ENCODE results near the gene KMT2A. TPM values are rescaled to one million over a fixed set of nuclear protein-coding genes. Genes with fewer than 3 reads are reported as not detected.

The KMT2A gene
- total RNA-seq, 4 donors from 2014 or later = 57.8 to 94.6 (median 63.6) TPM

- TF ChIP-seq CTCF (IDR thresholded peaks at IDR 0.05) = no peak
- TF ChIP-seq POLR2A (IDR thresholded peaks at IDR 0.05) = no peak
- intact Hi-C loops (cut with DNase I; ENCODE audit: low total_unique reads) = no loop called here
- DNase-seq (ENCODE audit: low spot score in 2 of 2) = no peak
- H3K4me3 ChIP-seq (ENCODE audit: low read depth, poor library complexity, severe bottlenecking) = no peak overlapping the region
- WGBS, 2 donors = 83 to 86% methylated on average over 4 of the region's 4 CpGs
Observed at GRCh38 chr11:118442908-118443589, 6.8 kb downstream of the KMT2A start.

- WGBS, 2 donors = 79 to 80% methylated on average over 2 of the region's 2 CpGs
- TF ChIP-seq CTCF (IDR thresholded peaks at IDR 0.05) = no peak
- TF ChIP-seq POLR2A (IDR thresholded peaks at IDR 0.05) = no peak
- intact Hi-C loops (cut with DNase I; ENCODE audit: low total_unique reads) = no loop called here
- no peak overlapping the region for H3K4me3 ChIP-seq (ENCODE audit: low read depth, poor library complexity, severe bottlenecking)
- no peak for DNase-seq (ENCODE audit: low spot score in 2 of 2)
Observed at GRCh38 chr11:118443590-118444218, 7.4 kb downstream of the KMT2A start.

GRCh38 chr11:118447423-118447822 lies 11.1 kb downstream of the KMT2A start:
- no peak for TF ChIP-seq POLR2A (IDR thresholded peaks at IDR 0.05)
- no peak for TF ChIP-seq CTCF (IDR thresholded peaks at IDR 0.05)
- 92 to 95% methylated on average over 4 of the region's 4 CpGs for WGBS, 2 donors
- intact Hi-C loops (cut with DNase I; ENCODE audit: low total_unique reads) = no loop called here
- no peak overlapping the region for H3K4me3 ChIP-seq (ENCODE audit: low read depth, poor library complexity, severe bottlenecking)
- no peak for DNase-seq (ENCODE audit: low spot score in 2 of 2)

- intact Hi-C loops (cut with DNase I; ENCODE audit: low total_unique reads) = no loop called here
- no peak for DNase-seq (ENCODE audit: low spot score in 2 of 2)
- TF ChIP-seq CTCF (IDR thresholded peaks at IDR 0.05) = no peak
- TF ChIP-seq POLR2A (IDR thresholded peaks at IDR 0.05) = no peak
- no peak overlapping the region for H3K4me3 ChIP-seq (ENCODE audit: low read depth, poor library complexity, severe bottlenecking)
Observed at GRCh38 chr11:118448294-118448693, 12.0 kb downstream of the KMT2A start.

GRCh38 chr11:118449316-118449918 lies 13.1 kb downstream of the KMT2A start:
- no peak for DNase-seq (ENCODE audit: low spot score in 2 of 2)
- no peak overlapping the region for H3K4me3 ChIP-seq (ENCODE audit: low read depth, poor library complexity, severe bottlenecking)
- TF ChIP-seq POLR2A (IDR thresholded peaks at IDR 0.05) = no peak
- TF ChIP-seq CTCF (IDR thresholded peaks at IDR 0.05) = no peak
- 73 to 95% methylated on average over 4 of the region's 4 CpGs for WGBS, 2 donors
- intact Hi-C loops (cut with DNase I; ENCODE audit: low total_unique reads) = no loop called here
